GM19239 (cell line): ENCODE measurements around the gene DYRK1A.
A peak's percentile ranks its signal among the peaks of the same experiment; 100 is the strongest.

Source experiments
- DNase-seq: peaks from one replicate; pipeline ENCODE4 v3.0.0; 2011; ENCODE audit warnings: low spot score; ENCODE audit not compliant: insufficient read length
- FAIRE-seq: peaks from 2 replicates; lab custom pipeline; 2011; peaks lifted over from hg19 to GRCh38; lab: Jason Lieb, UNC

The DYRK1A gene

GRCh38 chr21:37383086-37383485, 16.5 kb downstream of the DYRK1A start:
- FAIRE-seq = no peak

GRCh38 chr21:37383784-37384311, 17.3 kb downstream of the DYRK1A start:
- FAIRE-seq (no peak), DNase-seq (no peak)

More at GRCh38 chr21:37383086-37383485, 16.5 kb downstream of the DYRK1A start:
- no peak for DNase-seq

GRCh38 chr21:37384416-37384815, 17.8 kb downstream of the DYRK1A start:
- FAIRE-seq = no peak

GRCh38 chr21:37385179-37385765, 18.7 kb downstream of the DYRK1A start:
- DNase-seq = no peak
- FAIRE-seq = no peak

More at GRCh38 chr21:37384416-37384815, 17.8 kb downstream of the DYRK1A start:
- no peak for DNase-seq

- DNase-seq (no peak), FAIRE-seq (no peak)
Observed at GRCh38 chr21:37386151-37386550, 19.6 kb downstream of the DYRK1A start.

- FAIRE-seq = no peak
- no peak for DNase-seq
Observed at GRCh38 chr21:37389456-37389855, 22.9 kb downstream of the DYRK1A start.

GRCh38 chr21:37391666-37392065, 25.1 kb downstream of the DYRK1A start:
- DNase-seq = no peak
- no peak for FAIRE-seq

GRCh38 chr21:37392441-37392840, 25.9 kb downstream of the DYRK1A start:
- DNase-seq = no peak

GRCh38 chr21:37393030-37393429, 26.5 kb downstream of the DYRK1A start:
- no peak for FAIRE-seq
- DNase-seq = no peak

More at GRCh38 chr21:37392441-37392840, 25.9 kb downstream of the DYRK1A start:
- FAIRE-seq = no peak

GRCh38 chr21:37393786-37394185, 27.2 kb downstream of the DYRK1A start:
- DNase-seq = no peak
- no peak for FAIRE-seq

GRCh38 chr21:37395961-37396360, 29.4 kb downstream of the DYRK1A start:
- FAIRE-seq (no peak), DNase-seq (no peak)

- FAIRE-seq = no peak
Observed at GRCh38 chr21:37396855-37397254, 30.3 kb downstream of the DYRK1A start.

GRCh38 chr21:37398697-37399096, 32.1 kb downstream of the DYRK1A start:
- FAIRE-seq (no peak), DNase-seq (no peak)

More at GRCh38 chr21:37396855-37397254, 30.3 kb downstream of the DYRK1A start:
- no peak for DNase-seq

GRCh38 chr21:37402251-37402867, 35.8 kb downstream of the DYRK1A start:
- DNase-seq (no peak), FAIRE-seq (no peak)

GRCh38 chr21:37405629-37406028, 39.1 kb downstream of the DYRK1A start:
- no peak for DNase-seq
- no peak for FAIRE-seq

- DNase-seq (no peak), FAIRE-seq (peak; percentile 66)
Observed at GRCh38 chr21:37407719-37408420, 41.3 kb downstream of the DYRK1A start.

- FAIRE-seq = no peak
- DNase-seq = no peak
Observed at GRCh38 chr21:37408464-37409193, 42.1 kb downstream of the DYRK1A start.

GRCh38 chr21:37410639-37411038, 44.1 kb downstream of the DYRK1A start:
- FAIRE-seq = no peak
- DNase-seq = no peak

GRCh38 chr21:37412603-37413360, 46.2 kb downstream of the DYRK1A start:
- peak; percentile 31 for FAIRE-seq
- no peak for DNase-seq
